Measurements from ENCODE around the gene LANCL2.
"Not testable (repeated sequence)": the region's sequence is repeated elsewhere in the genome, so short reads cannot be mapped to it uniquely, and the experiment has no call there.

Gene LANCL2, protein sequence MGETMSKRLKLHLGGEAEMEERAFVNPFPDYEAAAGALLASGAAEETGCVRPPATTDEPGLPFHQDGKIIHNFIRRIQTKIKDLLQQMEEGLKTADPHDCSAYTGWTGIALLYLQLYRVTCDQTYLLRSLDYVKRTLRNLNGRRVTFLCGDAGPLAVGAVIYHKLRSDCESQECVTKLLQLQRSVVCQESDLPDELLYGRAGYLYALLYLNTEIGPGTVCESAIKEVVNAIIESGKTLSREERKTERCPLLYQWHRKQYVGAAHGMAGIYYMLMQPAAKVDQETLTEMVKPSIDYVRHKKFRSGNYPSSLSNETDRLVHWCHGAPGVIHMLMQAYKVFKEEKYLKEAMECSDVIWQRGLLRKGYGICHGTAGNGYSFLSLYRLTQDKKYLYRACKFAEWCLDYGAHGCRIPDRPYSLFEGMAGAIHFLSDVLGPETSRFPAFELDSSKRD

DNA sequence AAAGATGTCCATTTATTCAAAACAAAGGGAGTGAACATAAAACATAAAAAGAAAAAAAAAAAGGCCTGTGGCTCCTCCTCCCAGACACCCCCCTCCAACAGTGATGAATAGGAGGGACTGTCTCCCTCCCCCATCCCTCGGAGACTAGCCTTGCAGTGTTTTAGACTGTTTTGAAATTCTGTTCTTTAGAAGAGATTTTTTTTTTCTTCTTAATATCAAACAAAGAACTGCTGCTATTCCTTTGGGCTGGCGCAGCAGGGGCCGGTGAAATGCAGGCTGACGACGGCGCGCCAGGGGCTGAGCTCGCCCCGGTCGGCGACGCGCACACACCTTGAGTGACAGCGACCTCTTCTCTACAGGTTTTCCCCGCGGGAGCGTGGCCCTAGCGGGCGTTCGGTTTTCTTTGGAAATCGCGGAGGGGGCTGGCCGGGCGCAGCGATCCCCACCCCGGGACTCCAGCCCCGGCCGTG, at the start of gene LANCL2:
Gene LANCL2, plus strand, starts transcription at position 133 of the 470 bp plus-strand sequence. CDS start 689 bp downstream, outside the sequence.
- DNase-seq = peak; percentile 50

DNA sequence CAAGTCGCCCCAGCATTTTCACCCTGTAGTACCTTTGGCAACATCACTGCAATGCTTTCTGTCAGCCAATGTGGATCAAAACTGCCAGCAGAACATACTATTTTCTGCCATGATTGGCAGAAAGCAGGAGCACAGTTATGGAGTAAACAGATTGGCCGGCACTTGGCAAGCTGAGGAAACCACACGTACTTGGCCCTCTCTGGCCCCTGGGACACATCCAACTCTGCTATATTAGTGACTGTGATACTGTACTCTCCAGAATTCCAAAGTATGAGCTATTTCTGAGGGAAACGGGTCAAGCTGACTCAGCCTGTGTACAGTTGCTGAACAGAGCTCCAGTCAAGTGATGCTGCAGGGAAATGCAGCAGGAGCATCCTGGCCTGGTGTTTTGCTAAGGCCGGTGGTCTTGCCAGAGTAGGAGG, 39.8 kb upstream of the LANCL2 start:
- DNase-seq = no peak

DNA sequence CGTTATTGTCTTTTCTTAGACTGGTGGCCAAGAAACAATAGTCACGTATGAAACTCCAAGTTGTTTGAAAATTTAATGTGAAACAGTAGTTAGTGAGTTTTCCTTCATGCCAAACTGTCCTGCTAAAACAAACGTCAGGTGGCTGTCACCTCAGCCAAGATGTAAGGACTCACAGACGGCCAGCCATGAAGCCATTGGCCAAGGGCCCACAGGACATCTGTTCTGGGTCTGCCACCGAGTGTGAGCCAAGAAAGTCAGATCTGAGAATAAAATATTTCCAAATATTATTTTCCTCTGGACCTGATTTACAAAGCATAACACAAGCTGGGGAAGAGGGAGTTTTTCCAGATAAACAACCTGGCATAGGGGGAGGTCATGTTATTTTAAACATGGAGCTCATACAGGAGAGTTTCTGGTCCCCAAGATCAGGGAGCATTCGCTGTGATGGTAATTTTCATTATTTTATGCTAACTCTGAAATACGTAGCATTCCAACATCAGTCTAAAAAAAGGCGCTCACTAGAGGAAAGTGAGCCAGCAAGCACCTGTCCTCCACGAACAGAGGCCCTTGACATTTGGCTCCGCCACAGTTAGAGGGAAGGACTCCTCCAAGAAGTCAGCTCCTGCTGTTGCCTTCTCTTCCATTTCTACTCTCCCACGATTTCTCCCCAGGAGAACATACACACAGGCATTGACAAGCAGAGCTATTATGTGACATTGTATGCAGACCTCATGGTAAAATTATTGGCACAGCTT, 38.9 kb upstream of the LANCL2 start:
- DNase-seq = no peak

DNA sequence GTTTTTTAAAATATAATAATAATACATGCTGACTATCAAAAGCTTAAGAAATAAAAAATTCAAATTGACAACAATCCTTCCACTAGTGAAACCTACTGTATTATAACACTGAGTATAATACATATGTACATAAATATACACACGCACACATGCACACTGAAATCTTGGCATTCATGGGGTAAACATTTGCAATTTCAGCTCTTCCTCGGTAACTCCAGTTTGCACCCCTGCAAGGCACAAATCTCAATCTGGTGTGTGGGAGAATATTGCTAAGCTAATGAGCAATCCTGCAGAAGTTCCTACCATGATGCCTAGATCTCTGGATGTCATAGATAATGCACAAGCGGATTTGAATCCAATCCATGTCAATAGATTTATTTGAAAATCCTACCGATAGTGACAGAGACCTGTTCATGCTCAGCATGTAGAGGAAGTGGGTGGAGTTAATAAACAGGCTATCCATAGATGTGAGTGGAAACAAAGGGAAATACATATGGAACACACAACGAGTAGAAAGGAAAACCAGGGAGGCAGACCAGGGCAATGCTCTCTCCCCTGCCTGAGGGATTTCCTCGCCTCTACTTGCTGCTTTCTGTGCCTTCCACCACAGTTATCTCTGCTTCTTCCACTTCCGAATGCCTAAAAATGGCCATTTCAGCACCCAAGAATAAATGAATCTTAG, 38.1 kb upstream of the LANCL2 start:
- no peak for DNase-seq

DNA sequence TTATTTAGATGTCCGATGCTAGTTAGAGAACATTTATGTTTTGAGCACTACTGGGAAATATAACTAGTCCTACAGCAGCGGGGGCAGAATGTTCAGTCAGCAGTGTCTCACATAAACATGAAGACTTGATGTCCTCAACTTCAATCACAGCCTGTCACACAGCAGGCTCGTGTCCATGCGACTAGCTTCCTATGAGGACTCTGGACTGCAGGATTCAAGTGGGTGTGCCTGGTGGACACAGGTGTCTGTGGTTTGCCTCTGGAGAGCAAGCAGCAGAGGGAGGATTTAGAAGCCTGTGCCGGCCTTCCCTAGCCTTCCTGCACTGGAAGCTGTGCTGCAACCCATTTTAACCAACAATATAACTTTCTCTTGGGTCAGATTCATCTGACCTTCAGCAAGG, 30.0 kb upstream of the LANCL2 start:
- no peak for DNase-seq

DNA sequence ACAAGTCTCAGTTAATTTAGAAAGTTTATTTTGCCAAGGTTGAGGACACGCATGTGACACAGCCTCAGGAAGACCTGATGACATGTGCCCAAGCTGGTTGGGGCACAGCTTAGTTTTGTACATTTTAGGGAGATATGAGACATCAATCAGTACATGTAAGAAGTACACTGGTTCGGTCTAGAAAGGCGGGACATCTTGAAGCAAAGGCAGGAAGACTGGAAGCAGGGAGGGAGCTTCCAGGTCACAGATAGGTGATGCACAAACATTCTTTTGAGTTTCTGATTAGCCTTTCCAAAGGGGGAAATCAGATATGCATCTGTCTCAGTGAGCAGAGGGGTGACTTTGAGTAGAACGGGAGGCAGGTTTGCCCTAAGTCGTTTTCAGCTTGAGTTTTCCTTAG, 29.4 kb upstream of the LANCL2 start:
- no peak for DNase-seq

DNA sequence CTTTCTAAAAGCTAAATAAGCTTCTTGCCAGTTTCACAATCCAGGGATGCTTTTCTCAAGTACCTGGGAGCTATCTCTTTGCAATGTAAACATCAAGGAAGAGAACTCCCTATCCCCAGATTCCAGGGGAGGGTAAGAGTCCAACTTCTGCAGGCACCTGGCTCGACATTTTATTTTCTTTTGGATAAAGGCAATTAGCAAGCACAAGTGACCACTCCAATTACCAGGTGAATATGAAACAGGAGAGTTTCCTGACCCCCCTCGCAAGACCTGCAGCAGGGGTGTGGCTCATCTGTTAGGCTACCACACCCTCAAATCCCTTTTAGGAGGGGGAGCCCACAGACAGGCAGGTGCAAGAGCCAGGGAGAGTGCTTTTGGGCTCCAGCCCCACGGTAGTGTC, 28.6 kb upstream of the LANCL2 start:
- no peak for DNase-seq

DNA sequence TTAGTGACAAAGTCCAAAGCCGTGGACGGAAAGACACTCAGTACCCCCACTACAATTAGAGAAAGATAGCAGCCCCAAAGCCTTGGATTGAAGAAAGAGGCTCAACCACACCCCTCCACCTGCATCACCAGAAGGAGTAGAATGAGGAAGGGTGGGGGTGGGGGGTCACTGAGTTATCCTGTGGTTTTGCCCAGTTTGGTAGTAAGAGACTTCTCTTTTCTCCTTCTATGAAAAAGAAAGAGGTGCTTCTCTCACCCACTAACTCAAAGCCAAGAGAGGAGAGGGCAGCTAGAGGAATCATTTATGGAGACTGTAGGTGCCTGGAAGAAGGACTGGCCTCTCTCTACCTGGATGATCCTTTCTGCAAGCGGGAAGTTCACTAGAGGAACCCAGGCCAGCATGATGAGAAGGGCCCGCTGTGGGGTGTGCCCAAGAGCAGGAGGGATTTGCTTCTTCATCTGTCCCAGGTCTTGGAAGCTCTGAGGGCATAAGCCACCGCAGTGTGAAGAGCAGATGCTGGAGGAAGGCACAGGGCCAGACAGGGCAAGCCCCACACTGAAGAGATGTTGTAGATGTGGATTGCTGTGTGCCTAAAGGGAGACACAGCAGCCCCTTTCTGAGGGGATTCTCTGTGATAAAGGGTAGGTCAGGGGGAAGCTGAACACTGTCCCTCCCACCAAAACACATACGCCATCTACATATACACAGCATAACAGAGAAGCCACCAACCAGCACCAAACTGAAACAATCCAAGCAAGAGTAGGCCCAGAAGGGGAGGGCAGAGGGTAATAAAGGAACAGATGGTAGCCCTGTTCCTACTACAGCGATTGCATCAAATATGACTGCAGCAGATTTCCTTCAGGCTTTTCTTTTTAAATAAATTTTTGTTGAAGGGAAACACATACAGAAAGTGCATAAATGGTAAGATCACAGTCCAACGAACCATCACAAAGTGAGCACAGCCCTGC, 25.8 kb upstream of the LANCL2 start:
- DNase-seq = no peak

DNA sequence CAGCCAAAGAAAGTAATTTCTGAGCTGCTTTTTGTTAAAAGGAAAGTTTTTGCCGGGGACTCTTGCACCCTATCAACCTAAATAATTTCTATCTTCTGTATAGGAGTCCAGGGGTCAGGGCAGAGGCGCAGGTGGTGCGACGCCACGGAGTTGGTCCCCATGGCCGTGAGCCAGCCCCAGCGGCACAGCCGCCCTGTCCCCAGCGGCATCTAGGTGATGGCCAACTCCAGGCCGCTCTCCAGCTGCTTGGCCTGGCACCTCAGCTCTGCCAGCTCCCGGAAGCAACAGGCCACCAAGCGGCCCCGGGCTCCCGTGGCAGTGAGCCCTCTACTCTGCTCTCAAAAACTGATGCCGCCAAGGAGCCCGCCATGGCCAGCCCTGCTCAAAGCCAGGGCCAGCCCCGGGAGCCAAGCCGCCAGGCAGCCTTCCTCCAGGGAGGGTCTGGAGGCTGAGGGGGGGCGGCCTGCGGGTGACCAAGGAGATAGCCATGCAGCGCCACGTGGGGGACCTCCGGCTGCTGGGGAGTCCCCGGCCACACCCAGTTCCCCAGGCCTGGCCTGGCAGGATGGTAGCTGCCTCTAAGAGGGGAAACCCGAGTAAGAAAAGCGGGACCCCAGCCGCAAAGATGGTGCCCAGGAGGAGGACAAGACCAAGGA, 22.8 kb upstream of the LANCL2 start:
- no peak for DNase-seq

DNA sequence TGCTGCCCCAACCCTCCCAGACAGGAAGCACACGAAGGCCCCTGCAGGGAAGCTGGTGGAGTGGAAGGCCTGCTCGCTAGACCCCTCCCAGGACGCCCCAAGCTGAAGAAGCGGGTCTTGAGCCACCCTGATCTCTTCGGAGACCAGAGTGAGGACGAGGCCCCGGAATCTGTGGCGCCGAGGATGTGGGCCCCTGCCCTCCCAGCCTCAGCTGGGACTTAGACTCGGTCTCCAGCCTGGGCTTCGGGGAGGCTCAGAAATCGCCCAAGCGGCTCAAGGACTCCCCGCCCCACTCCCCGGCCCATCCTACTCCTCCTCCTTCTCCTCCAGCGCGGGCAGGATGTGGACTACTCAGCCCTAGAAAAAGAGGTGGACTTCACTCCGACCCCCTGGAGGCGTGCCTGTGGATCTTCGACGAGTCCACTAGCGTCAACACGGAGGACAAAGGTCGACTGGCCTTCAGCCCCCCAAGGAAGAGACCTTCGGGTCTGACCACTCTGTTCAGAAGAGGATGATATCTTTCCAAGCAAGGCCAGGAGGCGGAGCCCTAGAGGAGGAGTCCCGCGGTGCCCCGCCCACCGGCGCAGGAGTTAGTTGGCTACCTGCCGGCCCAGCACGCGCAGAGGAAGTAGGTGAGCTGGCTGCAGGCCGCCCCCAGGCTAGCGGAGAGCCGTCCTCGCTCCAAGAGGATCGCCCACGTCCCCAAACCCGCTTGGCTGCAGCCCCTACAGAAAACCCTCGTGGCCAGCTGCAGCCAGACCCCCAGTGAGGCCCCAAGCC, 21.9 kb upstream of the LANCL2 start:
- no peak for DNase-seq

DNA sequence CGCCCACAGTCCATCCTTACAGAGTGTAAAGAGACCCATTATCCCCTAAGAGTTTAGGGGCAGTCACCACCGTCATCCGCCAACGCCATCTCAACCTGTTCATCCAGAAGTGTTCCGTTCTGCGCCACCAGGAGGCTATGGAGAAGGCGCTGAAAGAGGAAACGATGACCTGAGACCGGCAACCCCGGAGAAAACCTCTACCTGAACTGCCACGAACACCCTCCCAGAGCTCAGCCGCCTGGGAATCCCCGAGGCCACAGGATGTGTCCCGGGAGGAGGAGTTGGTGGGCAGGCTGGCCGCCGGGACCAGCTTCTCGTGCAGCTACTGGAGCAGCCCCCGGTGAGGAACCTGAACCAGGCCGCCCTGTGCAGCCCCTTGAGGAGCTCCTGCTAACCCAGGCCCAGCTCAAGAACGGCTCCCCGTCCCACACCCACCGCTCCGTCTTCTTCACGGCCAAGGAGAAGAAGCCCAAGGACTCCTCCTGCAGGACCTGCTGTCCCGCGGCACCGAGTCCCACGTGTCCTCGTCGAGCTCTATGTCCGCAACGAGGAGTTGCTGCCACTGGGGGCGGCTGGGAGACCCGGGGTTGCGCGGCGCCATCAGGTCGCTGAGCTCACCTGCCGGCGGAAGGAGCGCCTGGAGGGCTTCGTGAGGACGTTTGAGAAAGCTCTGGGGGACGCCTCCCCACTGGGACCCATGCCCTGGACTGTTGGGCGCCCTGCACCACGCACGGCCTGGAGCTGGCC, 21.1 kb upstream of the LANCL2 start:
- no peak for DNase-seq

DNA sequence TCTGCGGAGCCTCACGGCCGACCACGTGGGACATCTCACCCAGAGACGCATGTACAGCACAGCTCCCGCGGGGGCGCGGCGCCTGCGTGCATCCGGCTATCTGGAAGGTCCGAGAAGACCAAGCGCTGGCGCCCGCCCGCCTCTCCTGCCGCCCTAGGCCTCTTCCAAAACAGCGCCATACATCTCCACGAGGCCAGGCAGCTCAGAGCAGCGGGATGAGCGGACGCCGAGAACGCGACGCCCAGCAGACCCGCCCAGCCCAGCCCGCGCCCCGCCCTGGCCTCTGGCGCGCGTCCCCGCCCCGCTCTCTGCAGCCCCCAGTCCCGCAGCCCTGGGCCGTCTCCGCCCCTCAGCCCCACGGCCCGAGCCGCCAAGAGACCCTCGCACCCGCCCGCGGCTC, 20.3 kb upstream of the LANCL2 start:
- DNase-seq = no peak

DNA sequence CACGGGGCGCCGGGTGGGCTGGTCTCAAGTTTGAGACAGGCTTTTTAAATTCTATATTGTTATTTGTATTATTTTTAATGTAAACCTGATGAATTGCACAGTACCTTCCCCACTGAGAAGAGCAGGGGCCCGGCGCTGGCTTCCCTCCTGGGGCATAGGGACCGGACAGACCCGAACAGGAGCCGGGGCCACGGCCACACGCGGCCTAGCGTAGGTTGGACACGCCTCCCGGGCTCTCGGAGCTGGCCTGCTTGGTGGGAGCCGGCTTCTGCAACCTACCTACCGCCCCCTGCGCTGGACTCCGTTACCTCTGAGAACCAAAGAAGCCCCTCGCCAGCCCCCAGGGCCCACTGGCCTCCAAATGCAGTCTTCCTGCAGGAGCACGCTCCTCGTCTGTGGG, 19.8 kb upstream of the LANCL2 start:
- no peak for DNase-seq

DNA sequence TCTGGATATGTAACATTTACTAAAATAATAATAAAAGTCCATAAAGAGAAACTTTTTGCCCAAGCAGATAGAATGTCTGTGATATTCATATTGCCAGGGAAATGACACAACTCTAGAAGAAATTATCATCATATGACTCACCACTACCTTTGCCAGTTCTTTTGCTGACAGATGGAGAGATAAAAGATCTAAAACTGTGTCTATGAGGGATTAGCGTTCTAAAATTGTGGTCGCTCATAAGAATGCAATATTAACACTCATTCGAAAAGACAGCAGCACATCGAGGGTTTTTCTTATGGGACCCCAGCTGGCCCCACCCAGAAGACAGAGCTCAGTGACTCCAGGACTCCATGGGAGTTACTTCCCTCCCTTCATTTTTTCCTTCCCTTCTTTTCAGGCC, 16.6 kb upstream of the LANCL2 start:
- DNase-seq = no peak

DNA sequence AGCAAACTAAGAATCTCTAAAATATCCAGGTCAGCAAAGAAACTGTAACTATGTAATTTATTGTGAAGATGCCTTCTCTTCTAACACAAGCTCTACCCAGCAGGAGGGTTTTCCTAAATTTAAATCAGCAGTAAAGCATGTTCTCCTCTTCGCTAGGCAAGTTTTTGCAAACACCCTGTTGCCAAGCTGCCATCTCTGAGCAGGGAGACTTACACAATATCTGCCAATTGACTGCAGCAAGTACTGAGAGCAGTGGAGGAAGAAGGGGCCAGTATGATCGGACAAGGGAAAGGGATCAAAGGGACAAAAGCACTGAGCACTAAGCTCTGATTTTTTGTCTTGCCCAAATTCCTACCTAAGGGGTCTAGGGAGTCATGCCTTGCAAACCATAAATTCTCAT, 16.0 kb upstream of the LANCL2 start:
- DNase-seq = no peak

DNA sequence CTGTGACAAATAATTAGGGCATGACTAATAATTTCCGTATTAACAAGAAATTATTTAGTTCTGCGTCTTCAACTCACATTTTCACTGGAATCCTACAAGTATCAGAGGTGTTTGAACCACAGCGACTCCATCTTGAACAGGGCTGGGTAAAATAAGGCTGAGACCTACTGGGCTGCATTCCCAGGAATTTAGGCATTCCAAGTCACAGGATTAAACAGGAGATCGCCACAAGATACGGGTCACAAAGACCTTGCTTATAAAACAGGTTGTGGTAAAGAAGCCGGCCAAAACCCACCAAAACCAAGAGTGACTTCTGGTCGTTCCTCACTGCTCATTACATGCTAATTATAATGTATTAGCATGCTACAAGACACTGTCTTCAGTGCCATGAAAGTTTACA, 14.9 kb upstream of the LANCL2 start:
- DNase-seq = no peak

DNA sequence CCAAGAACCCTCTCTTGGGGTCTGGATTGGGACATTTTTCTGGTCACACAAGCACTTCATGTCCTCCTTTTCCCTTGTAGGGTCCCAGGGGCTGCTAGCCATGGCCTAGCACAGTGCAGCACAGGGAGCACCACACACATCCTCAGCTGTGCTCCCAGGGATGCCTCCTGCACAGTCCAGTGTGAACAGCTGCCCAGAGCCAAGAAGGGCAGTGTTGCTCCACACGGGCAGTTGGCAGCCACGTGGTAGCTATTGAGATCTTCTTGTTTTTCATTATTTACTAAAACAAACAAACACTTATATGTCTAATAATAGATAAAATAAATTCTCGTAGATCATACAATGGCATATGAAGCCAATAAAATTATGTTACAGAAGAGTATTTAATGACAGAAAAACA, 13.9 kb upstream of the LANCL2 start:
- no peak for DNase-seq

DNA sequence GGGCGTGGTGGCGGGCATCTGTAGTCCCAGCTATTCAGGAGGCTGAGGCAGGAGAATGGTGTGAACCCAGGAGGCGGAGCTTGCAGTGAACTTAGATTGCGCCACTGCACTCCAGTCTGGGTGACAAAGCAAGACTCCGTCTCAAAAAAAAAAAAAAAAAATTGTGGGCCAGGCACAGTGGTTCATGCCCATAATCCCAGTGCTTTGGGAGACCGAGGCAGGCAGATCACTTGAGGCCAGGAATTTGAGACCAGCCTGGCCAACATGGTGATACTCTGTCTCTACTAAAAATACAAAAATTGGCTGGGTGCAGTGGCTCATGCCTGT, 12.2 kb upstream of the LANCL2 start:
- DNase-seq = not testable (repeated sequence)

DNA sequence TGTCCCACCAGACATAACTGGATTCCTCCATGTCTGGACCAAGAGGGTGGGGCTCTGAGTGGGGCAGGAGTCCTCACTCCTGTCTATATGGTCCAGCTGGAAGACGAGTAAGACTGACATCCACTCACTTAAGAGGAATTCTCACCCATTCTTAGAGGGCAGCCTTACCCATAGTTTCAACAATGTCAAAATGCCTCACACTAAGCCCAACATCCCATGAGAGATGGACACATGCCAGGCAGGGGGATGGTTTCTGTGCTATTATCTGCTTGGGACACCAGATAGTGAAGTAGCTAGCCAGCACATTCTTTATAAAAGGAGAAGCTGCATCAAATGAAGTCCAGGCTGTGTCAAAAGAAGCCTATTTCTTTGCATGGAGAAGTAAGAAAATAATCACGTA, 4.7 kb upstream of the LANCL2 start:
- no peak for DNase-seq

DNA sequence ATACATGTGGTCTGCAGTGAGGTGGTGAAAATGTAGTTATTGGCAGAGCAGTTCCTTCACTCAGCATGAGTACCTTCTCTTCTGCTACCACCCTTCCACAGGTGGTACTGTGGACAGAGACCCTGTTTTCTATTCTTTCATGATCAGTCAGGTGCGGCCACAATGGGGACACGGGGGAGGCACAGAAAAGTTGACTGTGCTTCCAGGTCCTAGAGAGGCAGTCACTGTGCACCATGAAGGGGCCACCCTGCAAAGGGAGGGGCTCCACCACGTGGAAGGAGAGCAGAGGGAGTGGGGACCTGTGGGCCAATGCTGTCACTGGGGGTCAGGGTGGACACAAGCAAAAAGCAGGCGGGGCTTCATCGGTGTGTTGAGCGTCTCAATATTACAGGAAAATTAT, 3.6 kb upstream of the LANCL2 start:
- DNase-seq = no peak

Data from SHP77 treated with DMSO at 0.1 percent for 48 hours (cell line).